ENCODE results near the gene PCK1. TPM values are rescaled to one million over a fixed set of nuclear protein-coding genes. Genes with fewer than 3 reads are reported as not detected.

The PCK1 gene
- polyA plus RNA-seq, 1 experiment, result not detected

- H3K27me3 ChIP-seq (ENCODE audit: control insufficient read depth, insufficient read depth, low read length), result peaks cover 2% of the 10 kb centered on the region
- DNase-seq (ENCODE audit: low read depth), result no peak
- no peak overlapping the region for H3K4me3 ChIP-seq (ENCODE audit: low read depth, low read length)
- CTCF ChIA-PET, result interaction anchor here (0.6 kb wide), 1 partner anchor 55 kb away, joined by 3 read pairs; no protein-coding TSS in a partner anchor
- no peaks in the 10 kb centered on the region for H3K36me3 ChIP-seq (ENCODE audit: control insufficient read depth, insufficient read depth, low read length)
- POLR2A ChIA-PET, result no interaction called here
- TF ChIP-seq, protein P1, sequence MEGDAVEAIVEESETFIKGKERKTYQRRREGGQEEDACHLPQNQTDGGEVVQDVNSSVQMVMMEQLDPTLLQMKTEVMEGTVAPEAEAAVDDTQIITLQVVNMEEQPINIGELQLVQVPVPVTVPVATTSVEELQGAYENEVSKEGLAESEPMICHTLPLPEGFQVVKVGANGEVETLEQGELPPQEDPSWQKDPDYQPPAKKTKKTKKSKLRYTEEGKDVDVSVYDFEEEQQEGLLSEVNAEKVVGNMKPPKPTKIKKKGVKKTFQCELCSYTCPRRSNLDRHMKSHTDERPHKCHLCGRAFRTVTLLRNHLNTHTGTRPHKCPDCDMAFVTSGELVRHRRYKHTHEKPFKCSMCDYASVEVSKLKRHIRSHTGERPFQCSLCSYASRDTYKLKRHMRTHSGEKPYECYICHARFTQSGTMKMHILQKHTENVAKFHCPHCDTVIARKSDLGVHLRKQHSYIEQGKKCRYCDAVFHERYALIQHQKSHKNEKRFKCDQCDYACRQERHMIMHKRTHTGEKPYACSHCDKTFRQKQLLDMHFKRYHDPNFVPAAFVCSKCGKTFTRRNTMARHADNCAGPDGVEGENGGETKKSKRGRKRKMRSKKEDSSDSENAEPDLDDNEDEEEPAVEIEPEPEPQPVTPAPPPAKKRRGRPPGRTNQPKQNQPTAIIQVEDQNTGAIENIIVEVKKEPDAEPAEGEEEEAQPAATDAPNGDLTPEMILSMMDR (IDR thresholded peaks at IDR 0.05; ENCODE audit: insufficient read depth, low read depth, low read length), result no peak
Observed at GRCh38 chr20:57561356-57562279, 708 bp downstream of the PCK1 start.

DNA sequence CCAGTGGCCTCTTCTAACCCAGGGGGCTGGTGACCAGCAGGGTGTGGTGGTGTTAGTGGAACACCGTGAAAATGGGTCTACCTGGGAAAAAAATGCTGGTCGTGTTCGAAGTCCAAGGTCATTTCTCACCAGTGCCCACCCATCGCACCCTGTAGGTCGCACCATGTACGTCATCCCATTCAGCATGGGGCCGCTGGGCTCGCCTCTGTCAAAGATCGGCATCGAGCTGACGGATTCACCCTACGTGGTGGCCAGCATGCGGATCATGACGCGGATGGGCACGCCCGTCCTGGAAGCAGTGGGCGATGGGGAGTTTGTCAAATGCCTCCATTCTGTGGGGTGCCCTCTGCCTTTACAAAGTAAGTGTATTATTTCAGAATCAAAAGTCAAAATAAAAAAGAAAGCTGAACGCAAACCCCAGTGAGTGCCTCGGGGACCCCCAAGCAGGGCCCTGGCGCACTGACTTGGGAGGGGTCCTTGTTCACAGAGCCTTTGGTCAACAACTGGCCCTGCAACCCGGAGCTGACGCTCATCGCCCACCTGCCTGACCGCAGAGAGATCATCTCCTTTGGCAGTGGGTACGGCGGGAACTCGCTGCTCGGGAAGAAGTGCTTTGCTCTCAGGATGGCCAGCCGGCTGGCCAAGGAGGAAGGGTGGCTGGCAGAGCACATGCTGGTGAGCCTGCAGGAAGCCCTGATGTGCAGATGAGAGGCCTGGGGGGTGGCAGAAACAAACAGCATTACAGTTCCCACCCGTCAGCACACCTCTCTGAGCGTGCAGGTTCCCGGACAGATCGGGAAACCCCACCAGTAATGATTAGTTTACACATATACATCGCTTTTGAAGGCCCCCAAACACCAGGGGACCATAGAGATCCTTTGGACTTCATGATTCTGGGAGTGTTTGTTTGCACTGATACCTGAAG is 1.9 kb downstream of the PCK1 start:
- POLR2A ChIA-PET, result no interaction called here
- CTCF ChIA-PET, result interaction anchor here (0.6 kb wide), 1 partner anchor 310 kb away, joined by 3 read pairs; no protein-coding TSS in a partner anchor
- DNase-seq (ENCODE audit: low read depth), result no peak
- H3K27me3 ChIP-seq (ENCODE audit: control insufficient read depth, insufficient read depth, low read length), result peaks cover 2% of the 10 kb centered on the region
- TF ChIP-seq, protein P1 (IDR thresholded peaks at IDR 0.05; ENCODE audit: insufficient read depth, low read depth, low read length), result no peak
- no peaks in the 10 kb centered on the region for H3K36me3 ChIP-seq (ENCODE audit: control insufficient read depth, insufficient read depth, low read length)
- no peak overlapping the region for H3K4me3 ChIP-seq (ENCODE audit: low read depth, low read length)

GRCh38 chr20:57563522-57563921 is 2.6 kb downstream of the PCK1 start:
- TF ChIP-seq, protein P1 (IDR thresholded peaks at IDR 0.05; ENCODE audit: insufficient read depth, low read depth, low read length), result no peak
- POLR2A ChIA-PET, result no interaction called here
- Histone ChIP-seq H3K36me3 (ENCODE audit: control insufficient read depth, insufficient read depth, low read length) (no peaks in the 10 kb centered on the region), H3K27me3 (ENCODE audit: control insufficient read depth, insufficient read depth, low read length) (peaks cover 2% of the 10 kb centered on the region), H3K4me3 (ENCODE audit: low read depth, low read length) (no peak overlapping the region)
- no peak for DNase-seq (ENCODE audit: low read depth)
- CTCF ChIA-PET, result no interaction called here

DNA sequence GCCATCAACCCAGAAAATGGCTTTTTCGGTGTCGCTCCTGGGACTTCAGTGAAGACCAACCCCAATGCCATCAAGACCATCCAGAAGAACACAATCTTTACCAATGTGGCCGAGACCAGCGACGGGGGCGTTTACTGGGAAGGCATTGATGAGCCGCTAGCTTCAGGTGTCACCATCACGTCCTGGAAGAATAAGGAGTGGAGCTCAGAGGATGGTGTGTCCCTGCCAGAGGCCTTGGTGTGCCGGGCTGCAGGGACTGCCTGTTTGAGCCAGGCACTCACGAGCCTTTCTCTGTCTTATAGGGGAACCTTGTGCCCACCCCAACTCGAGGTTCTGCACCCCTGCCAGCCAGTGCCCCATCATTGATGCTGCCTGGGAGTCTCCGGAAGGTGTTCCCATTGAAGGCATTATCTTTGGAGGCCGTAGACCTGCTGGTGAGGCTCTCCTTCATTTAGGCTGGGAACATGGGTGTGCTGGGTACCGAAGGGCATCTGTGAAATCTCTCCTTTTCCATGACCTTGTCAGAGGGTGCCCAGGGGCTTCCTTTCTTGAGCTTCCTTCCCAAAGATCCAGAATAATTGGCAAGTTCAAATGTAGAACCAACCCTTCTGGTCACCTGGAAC is 3.4 kb downstream of the PCK1 start:
- DNase-seq (ENCODE audit: low read depth), result no peak
- ChIA-PET POLR2A (no interaction called here), CTCF (no interaction called here)
- Histone ChIP-seq H3K4me3 (ENCODE audit: low read depth, low read length) (no peak overlapping the region), H3K27me3 (ENCODE audit: control insufficient read depth, insufficient read depth, low read length) (peaks cover 3% of the 10 kb centered on the region), H3K36me3 (ENCODE audit: control insufficient read depth, insufficient read depth, low read length) (no peaks in the 10 kb centered on the region)
- TF ChIP-seq, protein P1 (IDR thresholded peaks at IDR 0.05; ENCODE audit: insufficient read depth, low read depth, low read length), result no peak

All from BJ (cell line).